Activated CD4-positive, CD25-positive, alpha-beta regulatory T cell treated with anti-CD3 and anti-CD28 coated beads, Interleukin-2, amount 50 U/mL, for 72 hours (primary cell): Measurements from ENCODE around the gene ASIC2.

ENCODE experiments used
- DNase-seq: peaks from one replicate; pipeline ENCODE4 v3.0.0; 2021

ASIC2 gene

GRCh38 chr17:33202796-33203495, 90.1 kb downstream of the ASIC2 start:
- no peak for DNase-seq

- DNase-seq, result no peak
Measured at GRCh38 chr17:33202021-33202420, 91.1 kb downstream of the ASIC2 start.

GRCh38 chr17:33201283-33201682, 91.8 kb downstream of the ASIC2 start:
- DNase-seq, result no peak

GRCh38 chr17:33200587-33200986, 92.5 kb downstream of the ASIC2 start:
- no peak for DNase-seq

- no peak for DNase-seq
Measured at GRCh38 chr17:33199571-33200510, 93.3 kb downstream of the ASIC2 start.

DNA sequence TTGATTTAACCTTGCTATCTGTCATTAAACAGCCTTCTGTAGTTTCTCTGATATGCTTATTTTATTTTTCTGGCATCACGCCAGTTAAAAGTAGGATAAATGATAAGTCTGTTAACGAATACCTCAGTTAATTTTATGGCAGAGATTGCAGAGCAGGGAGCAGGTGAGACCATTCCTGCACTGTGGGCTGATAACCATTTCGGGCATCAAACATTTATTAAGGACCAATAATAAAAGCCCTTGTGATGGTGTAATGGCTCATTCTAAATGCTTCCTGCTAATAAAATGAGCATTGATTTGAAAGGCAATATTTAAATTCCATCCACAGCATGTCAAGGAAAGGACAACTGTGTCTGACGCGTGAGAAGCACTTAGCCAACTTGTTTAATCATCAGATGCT, 94.1 kb downstream of the ASIC2 start:
- DNase-seq, result no peak

GRCh38 chr17:33197342-33197741, 95.8 kb downstream of the ASIC2 start:
- DNase-seq, result no peak

- no peak for DNase-seq
Measured at GRCh38 chr17:33196883-33197282, 96.2 kb downstream of the ASIC2 start.

- DNase-seq, result no peak
Measured at GRCh38 chr17:33192951-33193911, 99.9 kb downstream of the ASIC2 start.

GRCh38 chr17:33183487-33184026, 109.5 kb downstream of the ASIC2 start:
- DNase-seq, result no peak

DNA sequence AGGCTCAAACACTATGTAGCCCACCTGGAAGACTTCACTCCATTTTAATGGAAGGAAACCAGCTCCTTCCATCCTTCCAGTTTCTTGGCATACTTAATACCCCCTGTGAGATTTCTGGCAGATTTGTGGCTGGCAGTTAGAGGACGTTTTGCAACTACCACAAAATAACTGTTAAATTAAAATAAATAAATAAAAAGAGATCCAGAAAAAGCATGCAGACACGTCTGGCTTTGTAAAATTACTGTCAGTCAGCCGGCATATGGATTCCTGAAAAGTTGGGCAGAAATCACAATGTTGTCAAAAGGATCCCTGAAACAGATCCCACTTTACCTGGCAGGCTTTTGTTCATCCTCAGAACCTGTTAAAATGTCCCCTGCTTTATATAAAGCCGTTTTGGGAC, 113.9 kb downstream of the ASIC2 start:
- no peak for DNase-seq

GRCh38 chr17:33178681-33179080, 114.4 kb downstream of the ASIC2 start:
- no peak for DNase-seq

DNA sequence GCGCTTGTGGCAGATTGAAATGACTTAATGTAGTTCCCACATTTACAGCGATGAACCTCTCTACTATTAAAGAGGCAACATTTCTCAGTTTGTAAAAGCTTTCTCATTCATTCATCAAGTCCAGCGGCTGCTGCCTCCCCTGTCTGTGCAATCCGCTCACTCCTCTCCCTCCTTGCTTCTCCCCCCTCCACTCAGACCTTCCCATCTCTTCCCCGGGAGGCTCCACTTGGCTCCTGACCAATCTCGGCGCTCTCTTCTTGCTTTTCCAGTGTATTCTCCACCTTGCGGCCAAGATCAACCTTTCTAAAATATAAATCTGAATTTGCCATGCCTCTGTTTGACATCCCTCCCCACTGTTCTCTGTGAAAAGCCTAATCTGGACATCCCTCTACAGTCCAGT, 117.5 kb downstream of the ASIC2 start:
- DNase-seq, result no peak

- no peak for DNase-seq
Measured at GRCh38 chr17:33171931-33172330, 121.2 kb downstream of the ASIC2 start.

- no peak for DNase-seq
Measured at GRCh38 chr17:33169580-33170285, 123.4 kb downstream of the ASIC2 start.

GRCh38 chr17:33167736-33168135, 125.4 kb downstream of the ASIC2 start:
- DNase-seq, result no peak

- no peak for DNase-seq
Measured at GRCh38 chr17:33166472-33166871, 126.6 kb downstream of the ASIC2 start.

DNA sequence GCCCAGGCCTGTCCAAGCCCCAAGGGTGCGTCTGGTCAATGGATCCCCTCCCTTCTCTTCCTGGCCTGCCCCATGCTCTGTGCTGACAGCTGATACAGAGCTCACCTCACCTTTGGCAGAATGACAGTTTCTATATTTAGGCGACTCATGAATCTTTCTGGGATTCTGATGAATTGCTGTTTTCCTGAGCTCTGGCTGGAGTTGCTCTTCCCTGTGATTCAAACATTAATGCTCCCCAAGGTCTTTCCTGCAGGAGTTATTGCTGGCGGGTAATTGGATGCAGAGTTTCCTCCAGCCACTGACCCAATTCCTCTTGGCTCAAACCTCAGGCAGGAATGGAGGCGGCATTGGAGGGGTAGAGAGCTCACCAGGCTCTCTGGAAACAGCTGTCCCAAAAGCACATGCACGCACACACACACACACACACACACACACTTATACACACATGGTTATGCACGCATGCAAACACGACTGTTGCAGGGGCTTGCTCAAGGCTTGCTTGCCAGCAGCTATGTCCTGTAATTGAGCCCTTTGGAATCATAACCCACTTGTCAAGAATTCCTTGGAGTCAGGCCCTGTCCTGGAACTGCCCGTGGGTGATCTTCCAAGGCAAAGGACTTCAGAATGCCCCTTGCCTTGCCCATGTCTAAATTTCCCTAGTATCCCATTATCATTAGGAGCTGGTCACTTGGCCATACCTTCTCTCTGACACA, 128.8 kb downstream of the ASIC2 start:
- DNase-seq, result no peak

- no peak for DNase-seq
Measured at GRCh38 chr17:33163533-33164168, 129.4 kb downstream of the ASIC2 start.

GRCh38 chr17:33154869-33155455, 138.1 kb downstream of the ASIC2 start:
- DNase-seq, result no peak
